Measurements from ENCODE around the gene DBX2.

DBX2 gene

DNA sequence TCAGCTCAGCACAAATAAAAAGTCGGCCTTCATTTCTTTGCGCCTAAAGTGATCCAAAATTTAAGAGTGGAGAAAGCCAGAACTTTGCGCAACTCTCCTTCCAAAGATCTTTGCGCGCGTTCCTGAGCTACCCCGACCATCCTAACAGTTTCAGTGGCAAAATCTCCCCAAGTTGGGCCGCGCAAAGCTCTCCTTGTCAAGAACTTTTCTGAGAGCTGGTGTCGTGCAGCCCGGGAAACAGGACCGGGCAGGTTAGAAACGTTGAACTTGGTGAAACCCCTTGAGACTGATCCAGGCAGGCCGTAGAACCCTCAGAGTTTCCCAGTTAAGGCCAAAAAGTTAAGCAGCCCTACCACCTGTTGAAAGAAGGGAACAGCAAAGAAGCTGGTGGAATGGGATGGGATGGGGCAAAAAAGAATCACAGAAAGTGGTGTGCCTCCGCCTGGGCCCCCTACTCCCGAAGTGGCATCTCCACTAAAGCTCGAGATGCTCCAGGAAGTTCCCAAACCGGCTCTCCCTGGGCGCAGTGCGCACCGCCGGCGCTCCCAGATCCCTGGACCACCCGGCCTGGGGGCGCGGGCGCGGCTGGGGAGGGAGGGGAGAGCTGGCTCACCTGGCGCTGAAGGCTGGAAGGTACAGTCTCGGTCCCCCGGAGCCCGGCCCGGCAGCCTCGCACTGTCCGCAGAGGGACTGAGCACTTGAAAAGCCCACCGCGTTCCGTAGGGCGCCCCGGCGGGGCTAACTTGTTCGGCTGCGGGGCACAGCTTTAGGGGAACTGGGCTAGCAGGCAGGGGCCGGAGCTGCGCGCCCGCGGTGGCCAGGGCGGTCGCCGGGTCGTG is 768 bp downstream of the DBX2 start:
- TF ChIP-seq, protein P1, sequence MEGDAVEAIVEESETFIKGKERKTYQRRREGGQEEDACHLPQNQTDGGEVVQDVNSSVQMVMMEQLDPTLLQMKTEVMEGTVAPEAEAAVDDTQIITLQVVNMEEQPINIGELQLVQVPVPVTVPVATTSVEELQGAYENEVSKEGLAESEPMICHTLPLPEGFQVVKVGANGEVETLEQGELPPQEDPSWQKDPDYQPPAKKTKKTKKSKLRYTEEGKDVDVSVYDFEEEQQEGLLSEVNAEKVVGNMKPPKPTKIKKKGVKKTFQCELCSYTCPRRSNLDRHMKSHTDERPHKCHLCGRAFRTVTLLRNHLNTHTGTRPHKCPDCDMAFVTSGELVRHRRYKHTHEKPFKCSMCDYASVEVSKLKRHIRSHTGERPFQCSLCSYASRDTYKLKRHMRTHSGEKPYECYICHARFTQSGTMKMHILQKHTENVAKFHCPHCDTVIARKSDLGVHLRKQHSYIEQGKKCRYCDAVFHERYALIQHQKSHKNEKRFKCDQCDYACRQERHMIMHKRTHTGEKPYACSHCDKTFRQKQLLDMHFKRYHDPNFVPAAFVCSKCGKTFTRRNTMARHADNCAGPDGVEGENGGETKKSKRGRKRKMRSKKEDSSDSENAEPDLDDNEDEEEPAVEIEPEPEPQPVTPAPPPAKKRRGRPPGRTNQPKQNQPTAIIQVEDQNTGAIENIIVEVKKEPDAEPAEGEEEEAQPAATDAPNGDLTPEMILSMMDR (IDR thresholded peaks at IDR 0.05; ENCODE audit: low read depth, low read length, missing control alignments), result no peak
- no peak for DNase-seq (ENCODE audit: extremely low read depth, low read depth)
- no peak overlapping the region for H3K4me3 ChIP-seq (replicated peaks; ENCODE audit: low read depth, low read length)

DNA sequence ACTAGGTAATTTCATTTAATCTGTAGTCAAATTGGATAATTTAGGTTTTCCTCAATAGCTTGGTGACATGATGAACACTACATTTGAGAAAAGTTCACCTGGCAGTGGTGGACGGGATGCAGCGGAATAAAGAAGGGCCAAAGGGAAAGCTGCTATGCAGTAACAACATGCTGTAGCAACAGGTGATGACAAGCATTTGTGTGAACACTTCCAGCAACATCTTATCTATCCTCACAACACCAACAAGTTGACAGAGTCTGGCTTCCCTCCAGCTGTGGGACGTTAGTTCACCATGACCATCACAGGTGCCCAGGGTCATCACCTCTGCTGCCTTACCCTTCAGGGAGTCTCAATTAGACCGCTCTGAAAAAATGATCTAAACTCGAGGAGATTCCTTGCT is 8.3 kb downstream of the DBX2 start:
- no peak for DNase-seq (ENCODE audit: extremely low read depth, low read depth)
- H3K4me3 ChIP-seq (replicated peaks; ENCODE audit: low read depth, low read length), result no peak overlapping the region
- TF ChIP-seq, protein P1 (IDR thresholded peaks at IDR 0.05; ENCODE audit: low read depth, low read length, missing control alignments), result no peak

DNA sequence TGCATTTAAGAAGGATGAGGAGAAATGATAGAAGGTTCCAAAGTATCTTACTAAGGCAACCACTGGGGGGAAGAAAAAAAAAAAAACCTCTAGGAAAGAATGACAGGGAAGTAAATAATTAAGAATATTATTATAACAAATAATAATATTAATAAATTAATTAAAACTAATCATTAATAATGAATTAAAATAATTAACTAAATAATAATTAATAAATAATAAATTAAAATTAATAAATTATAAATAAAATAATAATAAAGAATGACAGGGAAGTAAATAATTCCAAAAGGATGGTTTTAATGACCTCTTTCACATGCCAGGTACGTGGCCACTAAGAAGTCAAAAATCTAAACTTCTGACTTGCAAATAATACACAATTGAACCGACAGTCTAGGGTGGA is 9.9 kb downstream of the DBX2 start:
- TF ChIP-seq, protein P1 (IDR thresholded peaks at IDR 0.05; ENCODE audit: low read depth, low read length, missing control alignments), result no peak
- H3K4me3 ChIP-seq (replicated peaks; ENCODE audit: low read depth, low read length), result no peak overlapping the region
- no peak for DNase-seq (ENCODE audit: extremely low read depth, low read depth)

DNA sequence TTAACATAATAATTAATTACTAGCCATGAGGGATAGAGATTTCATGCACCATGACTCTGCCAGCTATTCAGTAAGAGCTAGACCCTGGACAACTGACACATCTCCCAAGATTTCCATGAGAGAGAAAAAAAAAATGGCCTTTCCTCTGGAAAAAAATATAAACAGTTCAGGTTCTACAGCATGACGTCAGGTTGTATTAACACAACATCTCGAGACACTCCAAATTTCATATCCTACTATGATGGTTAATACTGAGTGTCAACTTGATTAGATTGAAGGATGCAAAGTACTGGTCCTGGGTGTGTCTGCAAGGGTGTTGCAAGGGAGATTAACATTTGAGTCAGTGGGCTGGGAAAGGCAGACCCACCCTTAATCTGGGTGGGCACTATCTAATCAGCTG is 11.1 kb downstream of the DBX2 start:
- no peak overlapping the region for H3K4me3 ChIP-seq (replicated peaks; ENCODE audit: low read depth, low read length)
- TF ChIP-seq, protein P1 (IDR thresholded peaks at IDR 0.05; ENCODE audit: low read depth, low read length, missing control alignments), result no peak
- no peak for DNase-seq (ENCODE audit: extremely low read depth, low read depth)

DNA sequence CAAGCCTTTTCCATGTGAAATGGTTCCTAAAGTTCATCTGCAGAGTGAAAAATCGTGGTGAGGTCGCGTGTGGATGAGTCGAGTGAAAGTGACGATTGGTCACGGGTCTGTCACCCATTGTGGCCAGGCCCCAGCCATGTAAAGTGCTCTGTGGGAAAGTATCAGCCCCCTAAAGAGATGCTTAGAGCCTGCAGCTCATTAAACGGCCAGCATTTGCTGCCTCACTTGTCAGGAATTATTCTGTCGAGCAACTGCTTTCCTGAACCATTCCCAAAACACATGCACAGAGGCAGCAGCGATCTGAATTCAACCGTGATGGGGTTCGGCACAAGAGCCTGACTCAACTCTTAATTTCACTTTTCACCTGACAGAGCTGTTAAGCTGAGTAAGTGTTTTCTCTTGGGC is 16.0 kb downstream of the DBX2 start:
- H3K4me3 ChIP-seq (replicated peaks; ENCODE audit: low read depth, low read length), result no peak overlapping the region
- TF ChIP-seq, protein P1 (IDR thresholded peaks at IDR 0.05; ENCODE audit: low read depth, low read length, missing control alignments), result no peak
- no peak for DNase-seq (ENCODE audit: extremely low read depth, low read depth)

DNA sequence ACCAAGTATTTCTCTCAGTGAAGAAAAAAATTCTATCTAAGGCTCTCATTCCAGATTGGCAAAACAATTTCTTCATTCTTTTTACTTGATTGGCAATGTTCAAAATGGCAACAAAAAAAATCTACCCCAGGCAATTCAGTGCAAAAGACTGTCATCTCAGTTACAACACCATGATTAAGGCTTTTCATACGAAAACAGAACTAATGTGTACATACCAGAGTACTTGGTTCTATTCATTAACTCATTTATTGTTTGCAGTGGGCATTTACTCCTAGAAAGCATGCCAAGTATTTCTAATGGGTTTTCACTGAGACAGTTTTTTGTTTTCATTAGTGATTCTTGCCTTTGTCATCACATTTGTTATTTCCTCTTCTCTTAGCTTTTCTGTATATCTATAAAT is 33.0 kb downstream of the DBX2 start:
- H3K4me3 ChIP-seq (replicated peaks; ENCODE audit: low read depth, low read length), result no peak overlapping the region
- DNase-seq (ENCODE audit: extremely low read depth, low read depth), result no peak
- TF ChIP-seq, protein P1 (IDR thresholded peaks at IDR 0.05; ENCODE audit: low read depth, low read length, missing control alignments), result no peak
